GM18520 (cell line): ENCODE results near the gene AMOTL1.

Source experiments
- ATAC-seq: cut with Tn5 transposase; IDR thresholded peaks from one replicate; pipeline ENCODE4 v1.9.1; 2021; ENCODE audit not compliant: unreplicated experiment

AMOTL1 gene

GRCh38 chr11:94742665-94743064 is 25.5 kb upstream of the AMOTL1 start:
- no peak for ATAC-seq

GRCh38 chr11:94746721-94747120 is 21.4 kb upstream of the AMOTL1 start:
- no peak for ATAC-seq

- no peak for ATAC-seq
These were observed 21.0 kb upstream of the AMOTL1 start for GRCh38 chr11:94747146-94747545.

- ATAC-seq = no peak
These were observed 20.5 kb upstream of the AMOTL1 start for GRCh38 chr11:94747601-94748041.

- no peak for ATAC-seq
These were observed 18.8 kb upstream of the AMOTL1 start for GRCh38 chr11:94749369-94749768.

GRCh38 chr11:94750319-94751217 is 17.6 kb upstream of the AMOTL1 start:
- ATAC-seq = no peak

GRCh38 chr11:94751218-94751609 is 16.9 kb upstream of the AMOTL1 start:
- ATAC-seq = no peak

- no peak for ATAC-seq
These were observed 16.4 kb upstream of the AMOTL1 start for GRCh38 chr11:94751786-94752185.

GRCh38 chr11:94753630-94754029 is 14.5 kb upstream of the AMOTL1 start:
- no peak for ATAC-seq

GRCh38 chr11:94754335-94754734 is 13.8 kb upstream of the AMOTL1 start:
- ATAC-seq = no peak

GRCh38 chr11:94754819-94755218 is 13.3 kb upstream of the AMOTL1 start:
- ATAC-seq = no peak

- ATAC-seq = no peak
These were observed 12.7 kb upstream of the AMOTL1 start for GRCh38 chr11:94755494-94755893.

- no peak for ATAC-seq
These were observed 11.0 kb upstream of the AMOTL1 start for GRCh38 chr11:94757037-94757735.

GRCh38 chr11:94758666-94759065 is 9.5 kb upstream of the AMOTL1 start:
- ATAC-seq = no peak

GRCh38 chr11:94759522-94759921 is 8.6 kb upstream of the AMOTL1 start:
- ATAC-seq = no peak

- no peak for ATAC-seq
These were observed 7.9 kb upstream of the AMOTL1 start for GRCh38 chr11:94760296-94760695.

- no peak for ATAC-seq
These were observed 5.9 kb upstream of the AMOTL1 start for GRCh38 chr11:94762208-94762607.

GRCh38 chr11:94762995-94763394 is 5.2 kb upstream of the AMOTL1 start:
- ATAC-seq = no peak

GRCh38 chr11:94766713-94767206 is 1.4 kb upstream of the AMOTL1 start:
- ATAC-seq = no peak

- ATAC-seq = no peak
These were observed 865 bp upstream of the AMOTL1 start for GRCh38 chr11:94767291-94767690.

- no peak for ATAC-seq
These were observed 716 bp downstream of the AMOTL1 start for GRCh38 chr11:94768602-94769541.
